GM13976 (cell line): Measurements from ENCODE around the gene ARHGEF2.

Experiments
- DNase-seq: peaks from one replicate; pipeline ENCODE4 v3.0.0; 2012; ENCODE audit warnings: low spot score
- in situ Hi-C: fragments of 300-500 bp; cut with MboI; formaldehyde crosslinking; loops from one replicate; pipeline ENCODE4 v1.12.0; 2022; ENCODE audit warnings: low sequenced_read_pairs, mixed read lengths, inconsistent platforms; ENCODE audit not compliant: unreplicated experiment
- TF ChIP-seq, protein P1 (sequence below): IDR thresholded peaks from 2 replicates; pipeline ENCODE4 v1.5.1; 2012; ENCODE audit warnings: borderline replicate concordance, mild to moderate bottlenecking; ENCODE audit not compliant: insufficient read depth; ENCODE audit errors: extremely low read depth, missing control alignments, control extremely low read depth

Gene ARHGEF2

DNA sequence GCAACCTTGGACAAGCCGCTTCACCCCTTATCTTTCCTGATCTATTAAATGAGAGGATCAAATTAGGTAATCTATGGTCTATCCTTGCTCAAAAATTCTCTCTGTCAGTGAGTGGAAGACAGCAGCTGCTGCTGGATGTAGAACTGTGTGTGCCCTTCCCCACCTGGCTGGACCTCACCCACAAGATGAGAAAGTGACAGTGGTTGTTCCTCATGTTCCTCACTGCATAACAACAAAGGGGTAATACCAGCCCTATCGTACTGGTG, 25.5 kb upstream of the ARHGEF2 start:
- no peak for DNase-seq
- in situ Hi-C loops: no loop called here

DNA sequence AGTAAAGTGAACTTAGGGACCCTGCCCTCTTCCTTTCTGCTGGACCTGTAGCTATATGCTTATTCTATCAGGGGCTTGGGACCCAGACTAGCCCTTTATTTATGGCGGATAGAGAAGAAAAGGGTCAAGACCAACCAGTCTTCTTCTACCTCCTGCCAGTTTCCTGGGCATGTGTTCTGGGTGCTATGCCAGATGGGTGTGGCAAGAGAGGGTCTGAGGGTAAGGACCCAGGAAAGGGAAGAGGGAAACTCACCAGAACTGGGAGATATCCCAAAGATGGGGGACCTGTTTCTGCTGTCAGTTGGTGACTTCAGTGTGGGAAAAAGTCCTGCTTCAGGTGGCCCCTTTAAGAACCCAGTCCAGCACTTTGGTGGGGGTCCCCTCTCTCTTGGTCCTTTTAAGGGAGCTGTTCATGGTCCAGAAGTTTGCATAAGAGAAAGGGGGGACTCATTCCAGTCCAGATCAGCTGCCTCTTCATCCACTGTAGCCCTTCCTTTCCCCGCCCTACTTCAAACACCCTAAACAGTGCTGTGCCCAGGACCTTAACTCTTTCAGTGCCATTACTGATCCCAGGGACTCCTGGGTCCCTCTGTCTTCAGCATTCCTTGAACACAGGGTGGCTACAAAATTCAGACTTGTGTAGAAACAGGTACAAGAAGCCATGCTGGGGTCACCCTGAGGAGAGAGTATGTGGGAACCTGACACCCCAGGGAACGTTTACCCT, 24.0 kb upstream of the ARHGEF2 start:
- TF ChIP-seq, protein P1, sequence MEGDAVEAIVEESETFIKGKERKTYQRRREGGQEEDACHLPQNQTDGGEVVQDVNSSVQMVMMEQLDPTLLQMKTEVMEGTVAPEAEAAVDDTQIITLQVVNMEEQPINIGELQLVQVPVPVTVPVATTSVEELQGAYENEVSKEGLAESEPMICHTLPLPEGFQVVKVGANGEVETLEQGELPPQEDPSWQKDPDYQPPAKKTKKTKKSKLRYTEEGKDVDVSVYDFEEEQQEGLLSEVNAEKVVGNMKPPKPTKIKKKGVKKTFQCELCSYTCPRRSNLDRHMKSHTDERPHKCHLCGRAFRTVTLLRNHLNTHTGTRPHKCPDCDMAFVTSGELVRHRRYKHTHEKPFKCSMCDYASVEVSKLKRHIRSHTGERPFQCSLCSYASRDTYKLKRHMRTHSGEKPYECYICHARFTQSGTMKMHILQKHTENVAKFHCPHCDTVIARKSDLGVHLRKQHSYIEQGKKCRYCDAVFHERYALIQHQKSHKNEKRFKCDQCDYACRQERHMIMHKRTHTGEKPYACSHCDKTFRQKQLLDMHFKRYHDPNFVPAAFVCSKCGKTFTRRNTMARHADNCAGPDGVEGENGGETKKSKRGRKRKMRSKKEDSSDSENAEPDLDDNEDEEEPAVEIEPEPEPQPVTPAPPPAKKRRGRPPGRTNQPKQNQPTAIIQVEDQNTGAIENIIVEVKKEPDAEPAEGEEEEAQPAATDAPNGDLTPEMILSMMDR: no peak
- in situ Hi-C loops: no loop called here

More for the DNA sequence above, 25.5 kb upstream of the ARHGEF2 start:
- TF ChIP-seq, protein P1: no peak

DNA sequence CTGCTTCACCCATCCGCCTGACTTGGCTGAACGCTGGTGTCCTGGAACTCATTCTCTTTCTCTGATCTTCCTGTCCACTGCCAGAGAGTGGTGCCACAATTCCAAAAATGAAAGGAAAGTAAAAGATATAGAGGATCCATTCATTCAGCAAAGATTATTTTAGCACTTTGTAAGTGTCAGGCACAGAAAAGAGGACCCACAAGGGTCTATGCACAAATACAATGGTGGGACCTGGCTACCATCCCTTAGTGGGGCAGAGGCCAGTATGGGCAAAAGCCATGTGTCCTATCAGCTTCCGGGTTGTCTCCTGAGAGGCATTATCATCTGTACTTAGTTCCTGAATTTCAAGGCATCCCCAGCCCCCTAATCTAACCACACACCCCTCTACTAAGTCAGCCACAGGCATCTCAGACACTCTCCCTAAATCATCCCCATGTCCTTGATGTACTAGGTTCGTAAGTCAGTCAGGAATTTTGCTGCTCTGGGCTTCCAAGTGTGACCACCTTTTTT, 23.4 kb upstream of the ARHGEF2 start:
- TF ChIP-seq, protein P1: no peak
- in situ Hi-C loops: no loop called here
- DNase-seq: no peak

More for the DNA sequence above, 24.0 kb upstream of the ARHGEF2 start:
- no peak for DNase-seq

DNA sequence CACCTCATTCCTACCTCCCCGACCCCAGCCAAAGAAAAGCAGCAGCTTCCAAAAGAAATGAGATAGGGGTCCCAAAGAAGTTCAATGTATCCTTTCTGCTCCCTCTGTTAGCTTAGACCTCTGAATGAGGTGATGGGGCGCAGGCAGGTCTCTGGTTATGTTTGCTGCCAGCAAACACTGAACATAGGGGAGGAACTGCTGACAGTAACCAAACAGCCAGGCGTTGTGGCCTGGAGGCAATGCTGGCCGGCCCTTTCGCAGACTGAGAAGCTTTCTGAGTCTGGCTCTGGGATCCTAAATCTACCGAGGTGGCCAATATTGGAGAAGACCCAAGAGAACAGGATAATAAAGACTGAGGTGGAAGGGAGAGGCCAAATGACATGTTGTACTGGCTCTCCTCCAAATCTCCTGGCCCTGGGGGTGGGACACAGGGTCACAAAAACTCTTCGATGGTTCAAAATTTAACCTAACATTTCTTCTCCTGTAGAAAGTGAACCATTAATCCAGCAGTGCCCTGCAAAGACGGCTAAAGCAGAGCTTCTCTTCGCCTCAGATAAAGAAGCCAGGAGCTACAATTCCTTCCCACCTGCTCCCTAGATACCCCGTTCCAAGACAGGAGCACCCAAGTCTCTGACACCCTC, 22.8 kb upstream of the ARHGEF2 start:
- DNase-seq: no peak
- in situ Hi-C loops: no loop called here
- TF ChIP-seq, protein P1: no peak

DNA sequence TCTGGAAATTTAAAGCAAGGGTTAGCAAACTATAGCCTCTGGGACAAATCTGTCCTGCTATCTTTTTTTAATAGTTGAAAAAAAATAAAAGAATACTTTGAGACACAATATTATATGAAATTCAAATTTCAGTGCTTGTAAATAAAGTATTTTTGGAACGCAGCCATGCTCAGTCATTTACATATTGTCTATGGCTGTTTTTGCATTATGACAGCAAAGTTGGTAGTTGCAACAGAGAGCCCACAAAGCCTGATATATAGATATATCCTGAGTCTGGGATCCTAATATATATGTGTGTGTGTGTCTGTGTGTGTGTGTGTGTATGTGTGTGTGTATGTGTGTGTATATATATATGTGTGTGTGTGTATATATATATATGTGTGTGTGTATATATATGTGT, 21.6 kb upstream of the ARHGEF2 start:
- TF ChIP-seq, protein P1: no peak
- in situ Hi-C loops: no loop called here
- no peak for DNase-seq

DNA sequence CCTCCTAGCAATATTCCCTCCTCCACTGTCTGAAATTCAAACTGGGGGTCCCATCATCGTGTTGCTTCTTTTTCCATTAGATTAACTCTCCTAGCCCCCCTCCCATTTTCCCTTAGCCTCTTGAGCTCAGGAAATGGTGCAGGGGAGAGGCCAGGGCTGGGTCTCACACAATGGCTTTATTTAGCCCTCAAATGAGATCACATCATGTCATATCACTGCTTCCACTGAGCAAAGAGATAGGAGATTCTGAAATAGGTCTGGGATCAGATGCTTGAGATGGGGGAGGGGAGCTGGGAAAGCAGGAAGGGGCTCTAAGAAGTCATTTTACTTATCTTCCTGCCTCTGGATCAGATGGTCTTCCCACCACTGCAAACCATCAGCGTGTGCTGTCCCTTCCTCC, 17.8 kb upstream of the ARHGEF2 start:
- in situ Hi-C loops: no loop called here
- DNase-seq: no peak
- TF ChIP-seq, protein P1: no peak

DNA sequence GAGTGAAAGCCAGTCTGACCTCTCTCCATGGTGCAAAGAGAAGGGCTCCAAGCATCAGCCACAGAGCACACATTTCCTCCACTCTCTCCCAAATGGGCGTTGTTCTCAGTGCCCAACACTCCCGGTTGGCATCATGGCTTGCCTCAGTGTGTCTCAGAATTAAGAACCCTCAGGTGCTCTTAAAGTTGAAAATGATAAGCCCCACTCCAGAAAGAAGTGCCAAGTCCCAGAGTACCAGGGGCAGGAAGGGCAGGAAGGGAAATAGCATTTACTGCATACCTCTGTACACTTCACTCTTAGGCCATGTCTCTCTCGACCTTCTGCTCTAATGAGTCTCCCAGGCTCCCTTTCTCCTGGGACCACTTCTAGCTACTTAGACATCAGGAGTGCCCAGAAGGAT, 15.2 kb upstream of the ARHGEF2 start:
- DNase-seq: no peak
- TF ChIP-seq, protein P1: no peak
- in situ Hi-C loops: no loop called here
